CD4-positive, alpha-beta T cell treated with Interleukin-12 subunit alpha and Interleukin-12 subunit beta, for 1 hour (primary cell): ENCODE data around the gene TRIM66.
A peak's percentile ranks its signal among the peaks of the same experiment; 100 is the strongest.

Source experiments
- DNase-seq: peaks from one replicate; pipeline ENCODE4 v3.0.0-alpha.2; 2020

Gene TRIM66, protein sequence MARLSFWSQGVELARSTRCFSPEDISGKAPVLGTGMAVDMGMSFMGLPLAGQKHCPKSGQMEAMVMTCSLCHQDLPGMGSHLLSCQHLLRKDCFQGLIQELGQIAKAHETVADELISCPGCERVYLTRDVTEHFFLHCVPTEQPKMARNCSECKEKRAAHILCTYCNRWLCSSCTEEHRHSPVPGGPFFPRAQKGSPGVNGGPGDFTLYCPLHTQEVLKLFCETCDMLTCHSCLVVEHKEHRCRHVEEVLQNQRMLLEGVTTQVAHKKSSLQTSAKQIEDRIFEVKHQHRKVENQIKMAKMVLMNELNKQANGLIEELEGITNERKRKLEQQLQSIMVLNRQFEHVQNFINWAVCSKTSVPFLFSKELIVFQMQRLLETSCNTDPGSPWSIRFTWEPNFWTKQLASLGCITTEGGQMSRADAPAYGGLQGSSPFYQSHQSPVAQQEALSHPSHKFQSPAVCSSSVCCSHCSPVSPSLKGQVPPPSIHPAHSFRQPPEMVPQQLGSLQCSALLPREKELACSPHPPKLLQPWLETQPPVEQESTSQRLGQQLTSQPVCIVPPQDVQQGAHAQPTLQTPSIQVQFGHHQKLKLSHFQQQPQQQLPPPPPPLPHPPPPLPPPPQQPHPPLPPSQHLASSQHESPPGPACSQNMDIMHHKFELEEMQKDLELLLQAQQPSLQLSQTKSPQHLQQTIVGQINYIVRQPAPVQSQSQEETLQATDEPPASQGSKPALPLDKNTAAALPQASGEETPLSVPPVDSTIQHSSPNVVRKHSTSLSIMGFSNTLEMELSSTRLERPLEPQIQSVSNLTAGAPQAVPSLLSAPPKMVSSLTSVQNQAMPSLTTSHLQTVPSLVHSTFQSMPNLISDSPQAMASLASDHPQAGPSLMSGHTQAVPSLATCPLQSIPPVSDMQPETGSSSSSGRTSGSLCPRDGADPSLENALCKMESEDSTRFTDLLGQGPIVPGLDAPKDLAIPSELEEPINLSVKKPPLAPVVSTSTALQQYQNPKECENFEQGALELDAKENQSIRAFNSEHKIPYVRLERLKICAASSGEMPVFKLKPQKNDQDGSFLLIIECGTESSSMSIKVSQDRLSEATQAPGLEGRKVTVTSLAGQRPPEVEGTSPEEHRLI (N-terminal part only)

DNA sequence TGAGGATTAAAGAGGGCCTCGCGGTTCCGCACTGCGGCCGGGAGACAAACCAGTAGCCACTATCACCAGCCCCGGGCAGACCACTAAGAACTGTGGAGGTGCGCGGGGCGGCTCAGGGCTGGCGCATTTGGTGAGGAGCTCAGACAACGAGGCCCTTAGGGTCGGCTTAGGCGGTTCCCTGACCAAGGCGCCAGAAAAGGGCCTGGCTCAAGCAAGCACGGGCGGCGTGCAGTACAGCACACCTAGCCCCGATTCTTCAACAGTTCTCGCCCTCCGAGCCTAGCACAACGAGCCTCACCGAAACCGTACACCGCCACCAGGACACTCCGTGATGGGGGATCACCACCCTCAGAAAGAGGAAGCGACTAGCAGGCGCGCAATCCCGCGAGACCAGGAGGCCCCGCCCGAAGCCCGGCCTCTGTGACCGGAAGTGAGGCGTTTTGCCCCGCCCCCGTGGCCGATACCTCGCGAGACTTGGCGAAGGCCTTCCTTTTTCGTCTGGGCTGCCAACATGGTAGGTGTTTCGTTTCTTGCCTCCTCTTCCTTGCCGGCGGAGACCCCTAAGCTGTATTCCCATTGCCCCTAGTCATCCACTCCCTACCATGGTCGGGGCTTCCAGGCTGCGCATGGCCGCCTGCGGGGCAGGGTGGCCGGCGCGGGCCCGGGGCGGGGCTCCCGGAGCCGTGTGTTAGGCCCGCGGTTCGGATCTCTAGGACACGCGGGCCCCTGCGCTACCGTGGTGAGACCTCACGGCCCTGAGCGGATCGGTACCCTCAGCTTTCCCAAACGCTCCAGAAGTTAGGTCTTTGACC, at the start of gene TRIM66, which contains the start of gene RPL27A:
Gene TRIM66 (minus strand): TSS at position 363 of the 812 bp plus-strand sequence. CDS start 10,391 bp downstream, outside the sequence.
Gene RPL27A (plus strand): TSS at position 490 of the 812 bp plus-strand sequence. CDS start 22 bp downstream, at position 512.
- peak; percentile 99 for DNase-seq

DNA sequence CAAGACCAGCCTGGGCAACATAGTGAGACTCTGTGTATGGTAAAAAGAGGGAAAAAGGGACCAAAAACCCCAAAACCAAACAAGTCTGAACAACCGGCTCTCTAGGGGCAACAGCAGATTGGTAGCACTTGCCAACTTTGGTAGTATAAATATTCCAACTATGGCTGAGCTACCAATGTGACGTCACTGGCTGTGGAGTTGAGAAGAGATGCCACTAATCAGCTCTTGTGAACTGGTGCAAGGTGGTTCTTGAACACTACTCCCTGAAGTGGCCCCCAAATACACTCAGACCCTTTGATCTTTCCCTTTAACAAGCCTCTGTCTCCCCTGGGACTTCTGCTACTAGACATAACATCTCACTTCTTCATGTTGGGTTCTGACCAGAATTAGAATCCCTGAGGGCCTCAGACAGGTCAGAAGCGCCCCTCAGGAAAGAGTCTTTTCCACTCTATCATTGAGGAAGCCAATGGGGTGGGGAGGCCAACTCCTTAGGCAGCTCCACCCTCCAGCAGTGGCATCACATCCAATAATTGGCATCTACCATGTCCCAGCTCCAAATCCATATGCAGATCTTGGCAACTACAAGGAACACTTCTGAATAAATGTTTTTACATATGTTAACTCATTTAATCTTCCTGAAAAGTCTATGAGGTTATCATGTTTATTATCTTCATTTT, 49.3 kb upstream of the TRIM66 start:
- no peak for DNase-seq

DNA sequence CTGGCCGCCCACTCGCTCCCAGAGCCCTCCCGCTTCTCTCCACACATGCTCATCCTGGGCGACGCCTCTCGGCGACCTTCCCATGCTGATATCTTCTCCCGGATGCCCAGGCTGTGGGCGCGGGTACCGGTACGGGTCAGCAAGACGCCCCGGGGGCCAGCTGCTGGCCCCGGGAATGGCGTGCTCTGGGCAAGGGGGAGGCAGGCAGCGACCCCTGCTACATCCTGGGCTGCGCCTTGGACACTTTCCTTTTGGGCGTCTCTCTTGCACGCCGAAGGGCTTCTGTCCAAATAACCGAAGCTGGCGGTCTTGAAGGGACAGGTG, 48.2 kb upstream of the TRIM66 start:
- no peak for DNase-seq

DNA sequence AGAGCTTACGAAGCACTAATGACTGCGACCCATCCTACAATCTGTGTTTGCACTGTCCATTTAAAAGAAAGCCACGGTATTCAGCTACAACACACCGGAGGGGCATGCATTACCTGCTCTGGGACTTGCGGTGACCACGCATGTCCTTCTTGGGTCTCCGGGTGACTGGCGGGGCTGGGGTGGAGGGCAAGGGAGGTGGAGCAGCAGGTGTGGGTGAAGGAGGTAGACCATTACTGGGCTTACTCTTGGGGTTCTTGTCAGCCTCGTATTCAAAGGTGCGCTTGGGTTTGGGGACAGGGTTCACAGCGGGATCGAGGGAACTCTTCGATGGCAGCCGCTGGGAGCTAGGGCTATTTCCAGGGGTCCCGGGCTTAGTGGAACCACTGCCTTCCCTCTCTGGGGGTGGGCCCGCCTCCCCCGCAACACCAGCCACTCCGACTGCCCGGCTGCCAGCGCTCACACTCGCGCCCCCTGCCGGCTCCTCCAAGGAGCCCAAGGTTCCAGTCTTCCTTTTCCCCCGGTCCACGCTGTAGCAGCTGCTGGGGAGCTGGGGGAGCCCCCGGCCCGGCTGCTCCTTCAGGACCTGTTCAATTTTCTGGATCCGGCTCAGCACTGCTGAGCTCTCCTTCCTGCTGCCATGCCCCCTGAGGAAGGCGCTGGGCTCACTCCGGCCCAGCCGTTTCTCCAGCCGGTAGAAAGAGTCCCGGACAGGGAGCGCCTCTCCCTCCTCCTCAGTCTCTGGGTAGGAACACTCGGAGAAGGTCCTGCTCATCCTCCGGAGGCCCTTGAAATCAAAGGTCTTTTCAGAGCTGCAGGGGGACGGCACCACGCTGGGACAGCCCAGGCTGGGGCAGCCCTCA, 47.6 kb upstream of the TRIM66 start:
- no peak for DNase-seq

DNA sequence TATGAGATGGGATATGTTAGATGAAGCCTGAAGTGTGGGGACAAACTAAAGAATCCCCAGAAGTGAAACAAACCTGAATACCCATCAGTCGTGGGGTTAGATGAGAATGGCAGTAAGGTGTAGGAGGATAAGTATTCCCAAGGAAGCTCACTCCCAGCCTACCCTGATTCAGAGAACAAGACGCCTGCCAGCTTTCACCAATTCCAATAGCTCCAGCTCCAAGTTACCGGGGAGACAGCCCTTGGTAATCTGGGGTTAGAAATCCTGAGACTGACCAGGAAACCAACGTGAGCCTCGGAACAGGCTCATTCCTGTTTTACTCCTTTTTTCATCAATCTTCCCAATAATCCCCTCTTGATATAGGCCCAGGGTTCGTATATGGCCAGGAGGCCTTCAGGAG, 46.6 kb upstream of the TRIM66 start:
- DNase-seq = no peak

DNA sequence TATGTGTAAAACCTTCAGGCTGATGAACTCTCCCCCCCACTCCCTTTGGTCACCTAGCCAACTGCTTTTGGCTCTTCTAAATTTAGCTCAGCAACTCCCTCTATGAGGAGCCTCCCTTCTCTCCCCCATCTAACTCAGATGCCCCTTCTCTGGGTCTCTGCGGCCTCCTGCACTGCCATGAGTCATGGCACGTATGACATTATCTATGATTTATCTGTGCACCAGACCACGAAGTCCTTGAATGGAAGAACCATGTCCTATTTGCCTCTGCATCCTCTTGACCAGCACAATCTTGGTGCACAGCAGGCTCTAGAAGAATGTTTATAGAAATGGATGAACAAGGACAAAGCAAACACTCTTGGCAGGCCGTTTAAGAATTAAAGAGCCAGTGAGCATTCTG, 46.1 kb upstream of the TRIM66 start:
- DNase-seq = no peak

DNA sequence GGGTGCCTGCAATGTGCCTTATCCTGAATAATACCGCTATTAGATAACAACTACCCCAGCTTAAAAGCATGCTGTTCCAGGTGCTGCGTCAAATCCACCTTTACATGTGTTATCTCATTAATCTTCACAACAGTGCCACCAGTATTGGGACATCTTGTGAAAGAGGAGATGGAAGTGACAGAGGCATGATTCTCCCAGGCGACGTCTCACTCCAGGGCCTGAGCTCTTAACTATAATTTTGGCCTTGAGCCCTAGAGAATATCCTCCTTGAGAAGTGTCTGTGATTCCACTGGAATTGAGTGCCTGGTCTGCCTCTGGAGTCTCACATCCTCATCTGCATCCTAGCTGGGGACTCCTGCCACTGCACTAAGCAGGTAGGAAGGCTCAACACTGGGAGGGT, 43.9 kb upstream of the TRIM66 start:
- DNase-seq = no peak

DNA sequence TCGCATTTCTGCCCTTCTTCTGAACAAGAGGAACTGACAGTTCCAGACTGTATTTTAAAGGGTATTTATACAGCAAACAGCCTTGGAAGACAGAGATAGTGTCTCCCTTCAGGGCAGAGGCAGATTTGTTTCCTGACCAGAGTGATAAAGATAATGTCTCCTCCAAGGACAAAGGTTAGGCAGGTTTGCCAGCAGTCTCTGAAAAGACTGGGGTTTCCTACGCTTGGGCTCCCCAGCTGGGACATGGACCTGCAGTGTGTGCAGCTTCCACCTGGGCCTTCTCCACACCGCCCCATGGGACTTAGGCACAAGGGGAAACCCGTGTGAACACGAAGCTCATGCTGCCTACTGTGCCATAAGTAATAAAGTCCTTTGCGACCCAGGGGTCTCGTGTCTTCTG, 42.2 kb upstream of the TRIM66 start:
- no peak for DNase-seq

DNA sequence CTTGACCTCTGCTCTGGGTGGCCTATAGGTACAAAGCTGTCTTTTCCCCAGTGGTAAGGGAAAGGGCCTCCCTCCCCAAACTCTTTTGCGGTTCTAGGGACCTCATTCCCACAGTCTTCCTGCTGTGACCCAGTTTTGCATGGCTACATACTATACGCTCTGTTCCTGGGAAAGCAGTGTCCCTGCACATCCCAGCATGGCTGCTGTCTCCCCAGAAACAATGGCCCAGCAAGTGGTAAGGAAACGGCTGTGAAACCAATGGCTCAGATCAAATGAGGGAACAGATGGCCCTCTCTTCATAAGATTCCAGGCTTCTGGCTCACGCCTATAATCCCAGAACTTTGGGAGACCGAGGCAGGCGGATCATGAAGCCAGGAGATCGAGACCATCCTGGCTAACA, 41.2 kb upstream of the TRIM66 start:
- no peak for DNase-seq

DNA sequence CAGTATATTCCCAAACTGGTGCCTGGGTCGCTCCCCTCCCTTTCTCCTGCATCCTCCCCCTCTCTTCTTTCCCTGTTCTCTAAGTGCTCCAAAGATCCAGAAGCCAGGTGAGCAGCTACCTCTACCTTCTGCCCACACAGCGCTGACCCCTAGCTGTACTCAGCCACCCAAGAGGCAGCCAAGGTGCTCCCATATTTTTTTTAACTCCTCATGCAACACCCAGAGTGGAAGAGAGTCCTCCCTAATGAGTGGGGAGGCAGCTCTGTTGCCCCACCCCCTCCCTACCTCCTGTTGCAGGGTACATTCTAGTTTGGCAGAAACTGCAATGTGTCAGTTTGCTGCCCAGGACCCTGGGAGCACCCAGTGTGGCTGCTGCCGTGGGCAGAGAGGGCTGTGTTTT, 40.3 kb upstream of the TRIM66 start:
- no peak for DNase-seq

DNA sequence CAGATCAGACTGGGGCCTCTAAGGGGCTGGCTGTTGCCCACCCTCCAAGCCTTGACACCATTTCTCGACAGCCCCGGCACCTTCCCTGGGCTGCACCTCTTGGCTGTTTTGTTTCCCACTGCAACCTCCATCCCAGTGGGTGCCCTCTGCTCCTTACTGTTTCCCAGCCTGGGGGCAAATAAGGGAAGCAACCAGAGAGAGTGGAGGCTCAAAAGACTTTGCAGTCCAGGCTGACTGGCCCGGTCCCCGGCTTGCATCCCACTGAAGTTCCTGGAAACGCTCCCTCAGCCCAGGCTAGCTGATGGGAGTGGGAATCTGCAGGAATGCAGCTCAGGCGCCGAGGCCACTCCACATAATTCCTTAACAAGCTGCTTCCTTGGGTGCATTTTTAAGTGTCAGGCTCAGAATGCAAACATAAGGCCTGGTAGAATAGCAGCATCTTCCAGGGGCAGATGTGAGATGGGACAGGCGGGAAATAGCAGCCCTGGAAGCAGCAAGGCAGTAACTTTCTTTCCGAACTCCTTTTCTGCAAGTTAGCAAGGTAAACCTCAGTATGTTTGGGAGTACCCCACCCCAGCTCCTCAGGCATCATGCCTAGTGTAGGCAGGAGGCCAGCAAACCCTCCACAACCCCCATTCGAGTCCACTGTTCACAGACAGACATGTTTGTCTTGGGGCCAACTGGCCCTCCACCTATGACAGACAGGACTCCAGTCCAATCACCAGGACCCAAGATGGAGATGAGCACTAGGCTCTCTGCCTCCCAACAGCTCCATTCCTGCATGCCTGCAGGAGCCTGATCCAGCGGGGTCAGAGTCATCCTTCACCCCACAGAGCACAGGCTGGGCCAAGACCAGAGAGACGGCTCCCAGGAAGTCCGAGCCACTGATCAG, 39.4 kb upstream of the TRIM66 start:
- DNase-seq = no peak

DNA sequence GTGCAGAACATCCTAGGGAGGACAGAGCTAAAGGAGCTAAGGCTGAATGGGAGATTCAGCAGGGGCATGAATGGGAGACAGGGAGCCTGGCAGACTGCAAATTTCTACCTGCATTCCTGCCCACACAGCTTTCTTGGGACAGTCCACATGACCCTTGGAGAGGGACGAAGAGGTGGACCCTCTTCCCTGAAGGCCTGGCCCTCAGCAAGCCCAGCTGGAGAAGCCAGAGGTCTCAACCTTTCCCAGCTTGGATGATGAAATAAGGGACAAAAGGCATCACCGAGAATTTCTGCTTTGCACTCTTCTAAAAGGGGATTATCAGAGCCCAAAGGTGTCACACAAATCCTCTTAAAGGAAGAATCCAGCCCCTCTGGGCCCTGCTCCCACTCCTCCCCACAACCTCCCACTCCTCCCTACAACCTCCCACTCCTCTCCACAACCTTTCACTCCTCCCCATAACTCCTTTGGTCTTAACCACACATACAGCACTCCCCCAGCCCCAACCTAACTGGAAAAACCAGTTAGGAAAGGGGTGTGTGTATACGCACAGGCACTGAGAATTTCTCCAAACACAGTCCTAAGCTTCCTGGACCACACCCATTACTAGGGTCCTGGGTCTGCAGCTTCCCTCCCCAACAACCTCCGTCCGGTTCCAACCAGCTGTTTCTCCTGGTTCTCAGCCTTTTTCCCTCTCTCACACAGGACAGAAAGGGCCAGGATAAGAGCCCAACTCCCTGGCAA, 38.6 kb upstream of the TRIM66 start:
- no peak for DNase-seq

DNA sequence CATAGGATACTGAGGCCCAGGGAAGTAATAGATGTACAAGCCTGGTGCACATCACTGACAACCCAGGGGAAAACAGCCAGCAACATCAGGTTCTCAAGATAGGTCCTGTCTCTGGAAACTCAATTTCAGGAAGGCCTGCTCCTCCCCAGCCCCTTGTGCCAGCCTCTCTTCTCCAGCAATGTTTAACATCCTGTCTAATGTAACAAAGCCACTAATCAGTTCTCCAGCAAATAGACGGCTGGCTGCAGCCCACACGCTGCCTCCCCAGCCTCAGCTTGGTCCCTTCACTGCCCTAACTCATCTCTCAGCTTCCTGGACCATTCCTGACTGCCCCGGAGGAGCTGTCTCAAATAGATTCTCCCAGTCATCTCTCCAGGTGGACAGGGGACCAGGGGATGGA, 37.9 kb upstream of the TRIM66 start:
- no peak for DNase-seq

DNA sequence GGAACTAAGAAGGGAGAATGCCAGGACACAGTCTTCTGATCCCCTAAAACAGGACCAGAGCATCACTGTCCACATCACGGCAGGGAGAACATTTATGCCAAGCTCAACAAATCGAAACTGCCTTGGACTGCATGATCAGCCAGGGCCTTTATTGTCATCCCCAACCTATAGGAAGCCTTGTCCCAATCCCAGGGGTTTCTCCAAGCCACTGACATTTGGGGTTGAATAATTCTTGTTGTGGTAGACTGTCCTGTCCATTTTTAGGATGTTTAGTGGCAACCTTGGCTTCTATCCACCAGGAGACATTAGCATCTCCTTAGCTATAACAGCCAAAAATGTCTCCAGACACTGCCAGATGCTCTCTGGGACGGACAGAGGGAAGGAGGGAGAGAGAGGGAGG, 37.3 kb upstream of the TRIM66 start:
- DNase-seq = no peak

DNA sequence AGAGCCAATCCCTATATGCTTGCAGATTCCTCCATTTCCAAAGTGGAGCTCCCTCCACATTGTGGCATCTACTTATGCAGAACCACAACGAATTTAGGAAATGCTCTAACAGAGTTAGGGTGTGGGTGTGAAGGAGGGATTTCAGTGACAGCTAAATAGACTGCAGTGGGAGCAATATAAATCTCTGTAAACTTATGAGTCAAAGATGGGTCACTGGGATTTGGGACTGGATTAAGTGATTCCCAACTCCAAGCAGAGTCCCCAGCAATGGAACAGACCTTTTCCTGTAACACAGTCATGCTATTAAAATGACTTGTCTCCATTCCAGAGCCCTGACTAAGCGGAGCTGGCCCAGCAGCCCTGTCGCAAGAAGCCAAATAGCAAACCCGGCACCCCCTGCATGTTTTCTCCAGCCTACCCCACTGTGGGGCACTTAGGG, 36.8 kb upstream of the TRIM66 start:
- DNase-seq = no peak

DNA sequence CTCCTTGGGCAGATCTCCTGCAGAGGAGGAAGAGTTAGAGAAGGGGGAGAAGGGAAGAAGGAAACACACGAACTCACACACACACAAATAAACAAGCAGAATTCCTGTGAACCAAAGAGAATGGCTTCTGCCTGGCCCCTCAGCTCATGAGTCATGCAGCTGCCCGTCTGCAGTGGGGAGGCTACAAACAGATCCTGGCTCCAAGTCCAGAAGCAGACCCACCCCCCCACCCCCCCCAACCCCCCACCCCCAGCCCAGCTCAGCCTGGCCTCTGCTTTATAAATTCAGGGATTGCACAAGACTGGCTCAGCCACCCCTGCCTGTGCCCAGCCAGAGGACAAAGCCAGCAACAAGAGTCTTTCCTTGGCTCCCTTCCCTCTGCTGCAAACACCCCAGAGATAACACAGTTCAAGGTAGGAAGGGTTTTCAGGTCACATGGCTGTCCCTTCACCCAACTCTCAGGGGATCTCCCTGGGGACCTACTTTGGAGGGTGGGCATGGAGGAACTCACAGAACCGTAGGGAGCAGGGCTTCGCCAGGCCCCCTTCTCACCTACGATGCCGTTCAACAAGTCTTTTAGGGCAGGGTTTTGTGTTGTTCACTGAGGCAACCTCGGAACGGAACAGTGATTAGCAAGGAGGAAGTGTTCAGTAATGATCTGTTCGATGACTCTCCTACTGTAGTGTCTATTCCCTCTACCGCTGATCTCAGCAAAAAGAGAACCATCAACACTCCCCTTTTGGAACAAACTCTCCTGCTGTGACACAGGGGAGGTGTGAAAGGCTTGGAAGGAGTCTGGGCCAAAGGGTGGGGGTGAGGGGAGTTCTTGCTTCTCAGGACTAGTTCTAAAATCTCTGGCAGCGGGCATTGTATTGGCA, 35.6 kb upstream of the TRIM66 start:
- DNase-seq = no peak

DNA sequence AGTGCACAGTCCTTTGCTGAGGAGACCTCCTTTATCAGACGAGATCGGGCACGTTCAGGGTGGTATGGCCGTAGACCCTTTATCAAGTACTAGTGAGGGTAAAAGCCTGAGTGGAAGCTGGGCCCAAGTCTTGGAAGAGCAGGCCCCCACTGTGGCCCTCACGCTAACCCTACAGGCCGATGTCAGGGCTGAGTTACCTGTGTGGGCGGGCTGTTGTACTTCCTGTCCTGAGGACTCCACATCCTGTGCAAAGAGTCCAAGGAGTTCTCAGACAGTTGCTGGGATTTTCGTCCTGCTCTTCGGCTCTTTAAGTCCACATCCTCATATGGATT, 35.0 kb upstream of the TRIM66 start:
- no peak for DNase-seq

DNA sequence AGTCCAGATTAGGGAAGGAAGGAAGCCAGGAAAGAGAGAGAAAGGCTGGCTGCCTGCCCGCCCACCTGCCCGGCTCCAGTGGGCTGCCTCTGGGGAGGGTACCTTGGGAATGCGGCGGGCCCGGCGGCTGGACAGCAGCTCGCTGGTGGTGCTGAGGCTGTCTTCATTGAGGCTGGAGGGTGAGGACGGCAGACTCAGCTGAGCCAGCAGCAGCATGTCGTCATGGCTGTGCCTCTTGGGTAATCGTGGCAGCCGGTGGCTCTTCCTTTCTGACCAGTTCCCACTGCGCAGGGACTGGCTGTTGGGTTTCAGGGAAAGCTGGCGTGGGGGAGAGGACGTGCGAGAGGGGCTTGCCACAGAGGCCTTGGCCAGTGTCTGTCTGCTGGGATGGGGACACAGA, 33.0 kb upstream of the TRIM66 start:
- DNase-seq = no peak
